CD4-positive, alpha-beta memory T cell (primary cell): Measurements from ENCODE around the gene DGKZ. TPM values are rescaled to one million over a fixed set of nuclear protein-coding genes. Genes with fewer than 3 reads are reported as not detected.

Experiments
- CTCF ChIA-PET: fragments of 350-600 bp; sonication (Branson Sonifier 250); formaldehyde crosslinking; loops from one replicate; lab custom pipeline; 2021; ENCODE audit warnings: inconsistent platforms; ENCODE audit not compliant: partially characterized antibody; lab: Charles Lee
- POLR2A ChIA-PET: fragments of 350-600 bp; sonication (Branson Sonifier 250); formaldehyde crosslinking; loops from one replicate; lab custom pipeline; 2021; ENCODE audit not compliant: partially characterized antibody; lab: Charles Lee
- DNase-seq, 5 donors: peaks; one replicate each; pipeline versions ENCODE4 v3.0.0 to v3.0.0-alpha.2; 2020 to 2022; ENCODE audit warnings: mixed read lengths in 1 of 5
- H3K27ac ChIP-seq: one replicate; pipeline ENCODE4 v1.7.0; 2013; ENCODE audit warnings: low read depth, low read length
- H3K27me3 ChIP-seq: 2 replicates; pipeline ENCODE4 v1.7.0; 2013; ENCODE audit warnings: mild to moderate bottlenecking, low read length, moderate library complexity; ENCODE audit not compliant: insufficient read depth
- H3K36me3 ChIP-seq: 2 replicates; pipeline ENCODE4 v1.7.0; 2013; ENCODE audit warnings: mild to moderate bottlenecking, low read length, moderate library complexity; ENCODE audit not compliant: insufficient read depth
- H3K4me1 ChIP-seq: 2 replicates; pipeline ENCODE4 v1.7.0; 2013; ENCODE audit warnings: mild to moderate bottlenecking, low read length, moderate library complexity; ENCODE audit not compliant: insufficient read depth
- H3K4me3 ChIP-seq, 2 donors: one replicate each; pipeline ENCODE4 v1.7.0; 2013; ENCODE audit warnings: low read length in 2 of 2, mild to moderate bottlenecking in 1 of 2
- H3K9me3 ChIP-seq, 2 donors: one replicate each; pipeline ENCODE4 v1.7.0; 2013; ENCODE audit warnings: low read length in 2 of 2, control low read depth in 1 of 2; ENCODE audit not compliant: control insufficient read depth in 1 of 2
- H3K27ac Mint-ChIP-seq, 7 donors: one replicate each; pipeline ENCODE4 v1.8.0; 2020 to 2021; ENCODE audit warnings: mixed read lengths in 7 of 7, mild to moderate bottlenecking in 6 of 7, inconsistent platforms in 3 of 7, moderate library complexity in 3 of 7
- H3K27me3 Mint-ChIP-seq, 2 donors: one replicate each; pipeline ENCODE4 v1.8.0; 2020 to 2021; ENCODE audit warnings: mixed read lengths in 2 of 2
- H3K36me3 Mint-ChIP-seq, 2 donors: one replicate each; pipeline ENCODE4 v1.8.0; 2020 to 2021; ENCODE audit warnings: mixed read lengths in 2 of 2, inconsistent platforms in 1 of 2, mild to moderate bottlenecking in 1 of 2
- H3K4me1 Mint-ChIP-seq, 4 donors: one replicate each; pipeline ENCODE4 v1.8.0; 2020 to 2021; ENCODE audit warnings: mixed read lengths in 4 of 4, mild to moderate bottlenecking in 1 of 4
- H3K4me3 Mint-ChIP-seq, 8 donors: one replicate each; pipeline ENCODE4 v1.8.0; 2020 to 2021; ENCODE audit warnings: mixed read lengths in 8 of 8, mild to moderate bottlenecking in 7 of 8, moderate library complexity in 6 of 8, inconsistent platforms in 3 of 8
- H3K9me3 Mint-ChIP-seq, 8 donors: one replicate each; pipeline ENCODE4 v1.8.0; 2020 to 2021; ENCODE audit warnings: mixed read lengths in 8 of 8, mild to moderate bottlenecking in 5 of 8, inconsistent platforms in 3 of 8, moderate library complexity in 1 of 8
- intact Hi-C: fragments of 100-400 bp; cut with micrococcal nuclease; formaldehyde crosslinking; loops from one replicate; pipeline ENCODE4 v1.15.1; 2023
- polyA plus RNA-seq, 2 donors: library from polyadenylated mRNA; unstranded; fragments of 300-500 nt; fragmentation: Illumina TruSeq; gene quantifications; one replicate each; pipeline ENCODE4 v1.2.3, GENCODE V29; 2021
- total RNA-seq, 2 experiments: library from RNA; stranded (reverse); gene quantifications; one replicate each; pipeline ENCODE4 v1.2.3, GENCODE V29; 2021

DGKZ gene
- total and polyA plus RNA-seq, 4 experiments from 2014 or later = 34.8 to 235 (median 154) TPM

GRCh38 chr11:46322759-46323158 lies 24.5 kb upstream of the DGKZ start:
- Histone ChIP-seq H3K27ac (no peak overlapping the region), H3K9me3 (no peaks in the 10 kb centered on the region), H3K36me3 (no peaks in the 10 kb centered on the region), H3K4me1 (peaks cover 12% of the 10 kb centered on the region), H3K27me3 (no peaks in the 10 kb centered on the region), H3K4me3 (no peak overlapping the region)
- intact Hi-C loops = no loop called here
- H3K27me3 Mint-ChIP-seq = no peaks in the 10 kb centered on the region
- H3K4me3 Mint-ChIP-seq = no peak overlapping the region
- peaks cover 14 to 33% (median 21%) of the 10 kb centered on the region in 4 donors for H3K4me1 Mint-ChIP-seq
- no peaks in the 10 kb centered on the region for H3K36me3 Mint-ChIP-seq
- CTCF ChIA-PET = interaction anchor here (0.9 to 4.2 kb wide), 7 partner anchors 8 to 85 kb away, joined by 3 to 24 read pairs (median 3); no protein-coding TSS in a partner anchor
- POLR2A ChIA-PET = no interaction called here
- H3K9me3 Mint-ChIP-seq = no peaks in the 10 kb centered on the region
- no peak overlapping the region for H3K27ac Mint-ChIP-seq
- no peak for DNase-seq

- Histone ChIP-seq H3K4me1 (peaks cover 27% of the 10 kb centered on the region), H3K9me3 (no peaks in the 10 kb centered on the region), H3K27ac (no peak overlapping the region), H3K4me3 (no peak overlapping the region), H3K36me3 (no peaks in the 10 kb centered on the region), H3K27me3 (no peaks in the 10 kb centered on the region)
- CTCF ChIA-PET = interaction anchor here (1.2 to 11.9 kb wide), 2 partner anchors 15 to 25 kb away, joined by 3 to 187 read pairs; no protein-coding TSS in a partner anchor
- peak overlapping the region in 3 of 7 donors; percentile 15 to 32 (median 32) for H3K27ac Mint-ChIP-seq
- DNase-seq = no peak
- H3K27me3 Mint-ChIP-seq = no peaks in the 10 kb centered on the region
- intact Hi-C loops = no loop called here
- H3K4me3 Mint-ChIP-seq = no peak overlapping the region
- peaks cover 0 to 3% of the 10 kb centered on the region in 2 donors for H3K36me3 Mint-ChIP-seq
- POLR2A ChIA-PET = interaction anchor here (9.8 kb wide), 1 partner anchor 20 kb away, joined by 262 read pairs; the partner anchor contains the start of gene DGKZ
- H3K9me3 Mint-ChIP-seq = no peaks in the 10 kb centered on the region
- H3K4me1 Mint-ChIP-seq = peaks cover 27 to 44% (median 33%) of the 10 kb centered on the region in 4 donors
Observed at GRCh38 chr11:46326813-46327416, 20.3 kb upstream of the DGKZ start.

GRCh38 chr11:46327829-46328228 lies 19.4 kb upstream of the DGKZ start:
- intact Hi-C loops = no loop called here
- Mint-ChIP-seq H3K9me3 (no peaks in the 10 kb centered on the region), H3K4me3 (no peak overlapping the region), H3K4me1 (peaks cover 30 to 48% (median 36%) of the 10 kb centered on the region in 4 donors), H3K27me3 (no peaks in the 10 kb centered on the region), H3K36me3 (peaks cover 0 to 3% of the 10 kb centered on the region in 2 donors), H3K27ac (no peak overlapping the region)
- DNase-seq = no peak
- H3K27me3 ChIP-seq = no peaks in the 10 kb centered on the region
- ChIA-PET POLR2A (interaction anchor here (9.8 kb wide), 1 partner anchor 19 kb away, joined by 262 read pairs; the partner anchor contains the start of gene DGKZ), CTCF (interaction anchor here (11.9 kb wide), 1 partner anchor 15 kb away, joined by 187 read pairs; no protein-coding TSS in a partner anchor)
- H3K9me3 ChIP-seq = no peaks in the 10 kb centered on the region
- no peak overlapping the region for H3K4me3 ChIP-seq
- no peaks in the 10 kb centered on the region for H3K36me3 ChIP-seq
- H3K27ac ChIP-seq = no peak overlapping the region
- H3K4me1 ChIP-seq = peaks cover 34% of the 10 kb centered on the region

GRCh38 chr11:46330154-46330553 lies 17.1 kb upstream of the DGKZ start:
- CTCF ChIA-PET = interaction anchor here (1.0 to 11.9 kb wide), 15 partner anchors 8 to 92 kb away, joined by 3 to 187 read pairs (median 5); no protein-coding TSS in a partner anchor
- Histone ChIP-seq H3K4me3 (no peak overlapping the region), H3K27me3 (no peaks in the 10 kb centered on the region), H3K9me3 (no peaks in the 10 kb centered on the region), H3K27ac (no peak overlapping the region), H3K36me3 (no peaks in the 10 kb centered on the region), H3K4me1 (peaks cover 54% of the 10 kb centered on the region)
- DNase-seq = no peak
- H3K4me1 Mint-ChIP-seq = peaks cover 32 to 65% (median 51%) of the 10 kb centered on the region in 4 donors
- POLR2A ChIA-PET = interaction anchor here (0.9 to 9.8 kb wide), 8 partner anchors 9 to 209 kb away, joined by 3 to 262 read pairs (median 4); partner anchors contain the start of gene DGKZ
- no peaks in the 10 kb centered on the region for H3K9me3 Mint-ChIP-seq
- H3K4me3 Mint-ChIP-seq = peak overlapping the region; percentile 79 to 96 (median 90)
- H3K27me3 Mint-ChIP-seq = no peaks in the 10 kb centered on the region
- intact Hi-C loops = loop anchor here (5.0 kb wide), 1 partner anchor 33 kb away; no protein-coding TSS in a partner anchor
- peak overlapping the region; percentile 30 to 98 (median 88) for H3K27ac Mint-ChIP-seq
- peaks cover 0 to 3% of the 10 kb centered on the region in 2 donors for H3K36me3 Mint-ChIP-seq

- Mint-ChIP-seq H3K4me3 (peak overlapping the region; percentile 86 to 96 (median 90)), H3K27me3 (no peaks in the 10 kb centered on the region), H3K9me3 (no peaks in the 10 kb centered on the region), H3K4me1 (peaks cover 33 to 68% (median 53%) of the 10 kb centered on the region in 4 donors), H3K36me3 (peaks cover 0 to 3% of the 10 kb centered on the region in 2 donors), H3K27ac (peak overlapping the region; percentile 84 to 98 (median 94))
- Histone ChIP-seq H3K9me3 (no peaks in the 10 kb centered on the region), H3K4me1 (peaks cover 60% of the 10 kb centered on the region), H3K4me3 (peak overlapping the region in 1 of 2 donors; percentile 28), H3K36me3 (no peaks in the 10 kb centered on the region), H3K27me3 (no peaks in the 10 kb centered on the region), H3K27ac (peak overlapping the region; percentile 42)
- CTCF ChIA-PET = interaction anchor here (0.9 to 11.9 kb wide), 14 partner anchors 8 to 93 kb away, joined by 3 to 187 read pairs (median 6); no protein-coding TSS in a partner anchor
- intact Hi-C loops = loop anchor here (1.0 to 5.0 kb wide), 2 partner anchors 17 to 33 kb away; partner anchors contain the start of gene DGKZ
- DNase-seq = no peak
- POLR2A ChIA-PET = interaction anchor here (0.5 to 9.8 kb wide), 10 partner anchors 8 to 210 kb away, joined by 3 to 262 read pairs (median 3); partner anchors contain the start of gene DGKZ
Observed at GRCh38 chr11:46330563-46331281, 16.5 kb upstream of the DGKZ start.

GRCh38 chr11:46331282-46331984 lies 15.8 kb upstream of the DGKZ start:
- peaks cover 0 to 3% of the 10 kb centered on the region in 2 donors for H3K36me3 Mint-ChIP-seq
- intact Hi-C loops = loop anchor here (1.0 to 5.0 kb wide), 2 partner anchors 16 to 34 kb away; partner anchors contain the start of gene DGKZ
- no peaks in the 10 kb centered on the region for H3K9me3 ChIP-seq
- ChIA-PET POLR2A (interaction anchor here (0.9 to 9.8 kb wide), 6 partner anchors 7 to 93 kb away, joined by 3 to 262 read pairs (median 6); partner anchors contain the start of gene DGKZ), CTCF (interaction anchor here (0.9 to 11.9 kb wide), 9 partner anchors 9 to 93 kb away, joined by 3 to 187 read pairs (median 6); no protein-coding TSS in a partner anchor)
- H3K27ac Mint-ChIP-seq = peak overlapping the region; percentile 84 to 98 (median 94)
- no peaks in the 10 kb centered on the region for H3K9me3 Mint-ChIP-seq
- H3K36me3 ChIP-seq = no peaks in the 10 kb centered on the region
- peaks cover 33 to 72% (median 58%) of the 10 kb centered on the region in 4 donors for H3K4me1 Mint-ChIP-seq
- peak overlapping the region; percentile 42 for H3K27ac ChIP-seq
- peak overlapping the region in 1 of 2 donors; percentile 54 for H3K4me3 ChIP-seq
- peaks cover 67% of the 10 kb centered on the region for H3K4me1 ChIP-seq
- no peaks in the 10 kb centered on the region for H3K27me3 ChIP-seq
- H3K27me3 Mint-ChIP-seq = no peaks in the 10 kb centered on the region
- H3K4me3 Mint-ChIP-seq = peak overlapping the region; percentile 86 to 96 (median 90)
- peak; percentile 76 to 84 (median 77) for DNase-seq
